ENCODE measurements around the gene WSCD2. TPM values are rescaled to one million over a fixed set of nuclear protein-coding genes. Genes with fewer than 3 reads are reported as not detected.

The WSCD2 gene
- total RNA-seq (2022; extraction: Qiagen RNA extraction), result not detected in 5 replicates

DNA sequence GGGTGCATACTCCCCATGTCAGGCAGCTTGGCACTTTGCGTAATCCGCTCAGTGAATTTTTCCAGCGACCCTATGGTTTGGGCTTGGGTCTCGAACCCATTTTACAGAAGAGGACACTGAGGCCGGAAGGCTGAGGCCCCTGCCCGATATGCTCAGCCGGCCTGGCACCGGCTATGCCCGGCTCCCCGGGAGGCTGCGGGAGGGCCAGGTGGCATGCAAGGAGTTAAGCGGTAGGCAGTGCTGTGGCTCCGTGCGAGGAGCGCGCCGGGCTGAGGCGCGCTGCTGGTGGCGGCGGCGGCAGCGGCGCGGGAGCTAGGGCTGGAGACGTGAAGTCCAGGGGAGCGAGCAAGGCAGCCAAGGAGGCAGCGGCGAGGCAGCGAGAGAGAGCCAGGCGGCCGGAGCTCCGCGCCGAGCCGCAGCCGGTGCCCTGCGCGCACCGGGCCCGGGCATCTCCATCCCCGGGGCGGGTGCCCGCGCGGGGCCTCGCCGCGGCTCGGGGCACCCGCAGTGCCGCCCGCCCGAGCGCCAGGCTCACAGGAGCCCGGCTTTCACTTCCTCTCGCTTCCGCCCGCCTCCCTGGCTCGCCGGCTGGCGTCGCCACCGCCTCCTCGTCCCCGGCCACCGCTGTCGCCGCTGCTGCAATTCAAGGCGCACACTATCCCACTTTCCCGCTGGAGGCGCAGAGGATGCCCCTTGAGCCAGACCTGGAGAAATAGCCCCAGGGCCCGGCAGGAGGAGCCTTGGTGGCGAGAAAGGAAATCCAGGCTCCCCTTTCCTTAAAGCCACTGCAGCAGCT is at the start of gene WSCD2:
Gene WSCD2, plus strand, starts transcription at position 272 of the 796 bp plus-strand sequence. CDS start 66,545 bp downstream, outside the sequence.

Other genes starting within 250 kb of the WSCD2 start
- gene CMKLR1, start 210.0 kb downstream of the WSCD2 start, total RNA-seq (2022; extraction: Qiagen RNA extraction), result 0.02 to 0.06 TPM (median 0.02 TPM) in 3 of 5 replicates, not detected in the others